Astrocyte of the spinal cord (primary cell): ENCODE measurements around the gene LRRC72.

Experiments used
- DNase-seq: peaks from one replicate; pipeline ENCODE4 v3.0.0; 2011; ENCODE audit warnings: low read depth, low spot score
- H3K4me3 ChIP-seq: 2 replicates; pipeline ENCODE4 v1.5.1; 2011; ENCODE audit warnings: low read depth, mild to moderate bottlenecking, low read length, moderate library complexity
- CTCF ChIP-seq: IDR thresholded peaks from 2 replicates; pipeline ENCODE4 v1.5.1; 2012; ENCODE audit warnings: low read depth, mild to moderate bottlenecking, low read length, inconsistent platforms
- in situ Hi-C: cut with HindIII; loops from 2 replicates; pipeline ENCODE4 v1.10.0; 2017; ENCODE audit warnings: low sequenced_read_pairs

Gene LRRC72

DNA sequence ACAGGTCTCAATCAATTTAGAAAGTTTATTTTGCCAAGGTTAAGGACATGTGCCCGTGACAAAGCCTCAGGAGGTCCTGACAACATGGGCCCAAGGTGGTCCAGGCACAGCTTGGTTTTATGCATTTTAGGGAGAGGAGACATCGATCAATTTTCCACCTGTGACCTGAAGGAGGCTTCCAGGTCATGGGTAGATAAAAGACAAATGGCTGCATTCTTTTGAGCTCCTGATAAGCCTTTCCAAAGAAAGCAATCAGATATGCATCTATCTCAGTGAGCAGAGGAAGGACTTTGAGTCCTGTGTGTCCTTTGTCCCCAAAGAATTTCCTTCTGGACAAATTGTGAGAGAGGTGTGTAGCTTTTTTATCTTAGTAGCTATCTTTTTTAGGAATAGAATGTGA lies 15.8 kb downstream of the LRRC72 start:
- no peak for DNase-seq
- no peak for TF ChIP-seq CTCF
- in situ Hi-C loops = no loop called here
- no peak overlapping the region for H3K4me3 ChIP-seq

DNA sequence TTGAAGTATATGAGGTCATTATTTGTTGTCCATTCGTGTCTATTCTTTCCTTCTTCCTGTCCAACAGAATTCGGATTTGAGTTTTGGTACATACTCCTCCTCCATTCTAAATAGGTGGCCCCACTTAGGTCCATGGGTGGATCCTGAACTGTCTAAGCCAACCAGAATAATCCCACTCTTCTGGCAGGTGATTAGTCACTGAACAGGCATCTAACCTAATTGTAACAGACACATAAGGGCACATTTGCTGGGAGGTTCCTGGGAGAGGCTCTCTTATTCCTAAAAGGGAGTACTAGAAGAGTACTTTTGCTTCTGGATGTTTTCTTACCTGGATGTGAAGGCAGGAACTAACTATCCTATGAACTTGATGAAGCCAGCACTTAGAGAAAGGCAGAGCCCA lies 16.8 kb downstream of the LRRC72 start:
- H3K4me3 ChIP-seq = no peak overlapping the region
- no peak for TF ChIP-seq CTCF
- DNase-seq = no peak
- in situ Hi-C loops = no loop called here

DNA sequence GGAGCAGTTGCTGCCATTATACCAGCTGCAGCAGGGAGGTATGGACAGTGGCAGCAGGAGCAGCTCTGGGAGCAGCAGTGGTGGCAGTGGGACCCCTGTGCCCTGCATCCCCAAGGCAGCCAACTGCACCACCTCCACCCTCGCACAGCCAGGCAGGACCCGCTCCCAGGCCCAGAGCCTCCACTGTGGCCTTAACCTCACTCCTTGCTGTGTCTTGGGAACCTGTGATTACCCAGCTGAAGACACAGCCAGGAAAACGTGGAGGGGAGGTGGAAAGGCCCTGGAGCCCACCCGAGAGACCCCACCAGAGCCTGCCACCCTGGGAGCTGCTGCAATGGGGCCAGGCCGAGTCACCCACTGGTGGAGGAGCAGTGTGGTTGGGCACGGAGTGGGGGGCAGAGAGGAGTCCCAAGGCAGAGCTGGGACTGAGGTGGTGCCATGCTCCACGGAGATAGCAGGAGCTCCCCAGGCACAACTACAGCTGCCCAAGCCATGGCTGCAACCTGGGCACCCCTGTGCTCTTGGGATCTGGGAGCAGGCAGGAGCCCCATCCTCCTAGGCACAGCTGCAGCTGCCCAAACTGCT lies 20.4 kb downstream of the LRRC72 start:
- no peak for DNase-seq
- no peak for TF ChIP-seq CTCF
- no peak overlapping the region for H3K4me3 ChIP-seq
- in situ Hi-C loops = no loop called here

DNA sequence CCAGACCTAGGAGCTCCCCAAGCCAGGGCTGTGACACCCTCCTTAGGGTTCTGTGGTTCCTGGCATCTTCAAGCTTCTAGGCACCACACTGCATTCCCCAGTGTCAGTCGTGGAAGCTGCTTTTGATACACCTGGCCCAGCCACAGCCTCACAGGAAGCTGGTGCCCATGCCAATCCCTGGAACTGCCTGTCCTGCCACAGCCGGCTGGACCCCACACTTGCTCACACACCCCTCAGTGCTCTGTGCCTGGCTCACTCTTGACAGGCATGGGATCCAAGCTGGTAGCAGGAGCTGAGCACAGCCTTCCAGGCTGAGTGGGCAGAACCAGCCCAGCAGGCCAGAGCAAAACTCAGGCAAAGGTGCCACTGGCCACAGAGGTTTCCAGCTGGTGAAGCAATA lies 21.8 kb downstream of the LRRC72 start:
- DNase-seq = no peak
- no peak overlapping the region for H3K4me3 ChIP-seq
- no peak for TF ChIP-seq CTCF
- in situ Hi-C loops = no loop called here

DNA sequence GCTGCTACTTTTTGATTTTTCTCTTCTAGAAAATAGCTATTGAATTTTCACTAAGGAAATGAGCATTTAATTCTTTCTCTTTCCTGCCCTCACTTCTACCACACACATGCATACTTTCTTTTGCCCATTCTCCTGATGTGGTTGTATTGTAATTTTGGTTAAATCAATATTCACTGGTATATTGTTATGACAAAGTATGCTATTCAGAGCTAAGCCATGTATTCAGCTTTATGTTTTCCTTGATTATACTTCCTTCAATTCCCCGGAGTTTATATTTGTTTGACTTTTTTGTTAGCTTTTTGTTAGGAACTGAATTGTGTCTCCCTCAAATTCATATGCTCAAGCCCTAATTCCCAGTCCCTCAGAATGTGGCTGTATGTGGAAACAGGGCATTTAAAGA lies 24.0 kb downstream of the LRRC72 start:
- H3K4me3 ChIP-seq = no peak overlapping the region
- TF ChIP-seq CTCF = no peak
- in situ Hi-C loops = no loop called here
- no peak for DNase-seq

- no peak for DNase-seq
- in situ Hi-C loops = no loop called here
- H3K4me3 ChIP-seq = no peak overlapping the region
- TF ChIP-seq CTCF = no peak
These were observed 28.1 kb downstream of the LRRC72 start for GRCh38 chr7:16554518-16555236.
